Occipital lobe (tissue), 2 donors: ENCODE measurements around the gene PCGF6. TPM values are rescaled to one million over a fixed set of nuclear protein-coding genes. Genes with fewer than 3 reads are reported as not detected.
A peak's percentile ranks its signal among the peaks of the same experiment; 100 is the strongest.
"Not testable (repeated sequence)": the region's sequence is repeated elsewhere in the genome, so short reads cannot be mapped to it uniquely, and the experiment has no call there.

ENCODE experiments used
- DNase-seq: peaks from one replicate; lab custom pipeline; 2025; lab: John Stamatoyannopoulos, UW
- total RNA-seq: library from RNA; depleted of rRNA; stranded (reverse); fragments of >200 nt; gene quantifications from one replicate; pipeline ENCODE4 v1.2.3, GENCODE V29; 2014

Gene PCGF6
- total RNA-seq, 1 donor from 2014 or later, result 12.5 TPM

DNA sequence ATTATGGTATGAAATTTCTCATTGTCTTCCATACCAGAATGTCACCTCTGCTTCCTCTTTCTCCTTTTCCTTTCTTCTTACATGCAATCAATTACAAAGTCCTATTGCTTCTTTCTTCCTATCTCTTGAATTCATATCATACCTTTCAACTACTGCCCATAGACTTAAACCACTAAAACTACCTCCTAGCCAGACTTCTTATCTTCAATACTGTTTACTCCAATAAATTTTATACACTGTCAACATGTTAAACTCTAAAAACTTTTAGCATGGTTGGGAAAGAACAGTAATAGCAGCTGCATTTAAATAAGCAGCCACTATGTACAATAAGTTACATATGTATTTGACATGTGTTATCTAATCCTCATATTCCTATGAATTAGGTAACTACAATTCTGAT is 34.9 kb downstream of the PCGF6 start:
- no peak for DNase-seq

GRCh38 chr10:103310197-103310596 is 40.7 kb downstream of the PCGF6 start:
- DNase-seq, result no peak

GRCh38 chr10:103307594-103307993 is 43.3 kb downstream of the PCGF6 start:
- DNase-seq, result no peak

GRCh38 chr10:103295374-103296015 is 55.4 kb downstream of the PCGF6 start:
- no peak for DNase-seq

DNA sequence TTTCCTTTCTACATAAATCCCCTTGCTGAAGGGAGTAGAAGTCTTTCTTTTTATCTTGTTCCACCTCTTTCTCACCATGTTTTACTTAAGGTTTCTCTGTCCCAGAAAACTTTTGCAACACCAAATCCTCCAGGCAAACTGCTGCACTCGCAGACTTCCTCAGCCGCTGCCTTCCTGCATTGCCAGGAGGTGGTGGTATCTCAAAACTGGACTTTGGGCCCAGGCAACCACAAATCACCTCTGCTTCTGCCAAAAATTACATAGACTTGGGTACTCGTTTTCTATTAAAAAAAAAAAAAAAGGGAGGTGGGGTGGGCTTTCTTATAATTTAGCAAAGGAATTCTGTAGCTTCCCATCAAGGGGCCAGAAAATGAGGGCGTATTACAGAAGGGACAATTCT is 59.4 kb downstream of the PCGF6 start:
- DNase-seq, result no peak

- no peak for DNase-seq
These were observed 62.9 kb downstream of the PCGF6 start for GRCh38 chr10:103287992-103288391.

DNA sequence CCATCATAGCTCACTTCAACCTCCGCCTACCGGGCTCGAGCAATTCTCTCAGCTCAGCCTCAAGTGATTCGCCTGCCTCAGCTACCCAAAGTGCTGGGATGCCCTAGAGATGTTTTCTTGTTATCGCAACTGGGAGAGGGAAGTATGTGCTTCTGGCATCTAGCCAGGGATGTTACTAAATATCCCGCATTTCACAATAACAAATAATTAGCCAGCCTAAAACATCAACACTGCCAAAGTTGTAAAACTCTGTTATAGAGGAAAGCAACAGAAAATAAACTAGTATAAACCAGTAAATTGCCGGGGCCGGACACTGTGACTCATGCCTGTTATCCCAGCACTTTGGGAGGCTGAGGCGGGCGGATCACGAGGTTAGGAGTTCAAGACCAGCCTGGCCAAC is 66.8 kb downstream of the PCGF6 start:
- no peak for DNase-seq

GRCh38 chr10:103282961-103283360 is 68.0 kb downstream of the PCGF6 start:
- no peak for DNase-seq

- DNase-seq, result peak; percentile 55
These were observed 69.2 kb downstream of the PCGF6 start for GRCh38 chr10:103281753-103282152.

DNA sequence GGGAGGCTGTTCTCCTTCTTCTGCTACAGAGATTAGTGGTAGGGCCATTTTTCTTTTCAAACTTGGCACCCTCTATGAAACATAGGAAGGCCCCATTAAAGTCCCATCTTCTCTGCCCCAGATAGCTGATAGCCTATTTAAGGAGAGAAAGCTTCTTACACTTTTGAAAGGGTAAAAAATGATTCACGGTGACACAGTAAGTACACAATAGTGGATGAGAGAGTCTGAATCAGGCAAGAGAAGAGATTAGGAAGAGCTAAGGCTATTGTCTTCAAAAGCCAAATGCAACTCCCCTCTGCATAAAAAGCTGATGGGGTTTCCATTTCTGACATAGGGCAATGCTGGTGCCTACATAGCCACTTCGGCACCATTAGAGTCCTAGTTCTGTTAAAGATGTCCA is 70.4 kb downstream of the PCGF6 start:
- no peak for DNase-seq

GRCh38 chr10:103280031-103280430 is 70.9 kb downstream of the PCGF6 start:
- DNase-seq, result no peak

- DNase-seq, result no peak
These were observed 72.1 kb downstream of the PCGF6 start for GRCh38 chr10:103278862-103279298.

GRCh38 chr10:103278537-103278823 is 72.5 kb downstream of the PCGF6 start:
- no peak for DNase-seq

- DNase-seq, result no peak
These were observed 73.0 kb downstream of the PCGF6 start for GRCh38 chr10:103277713-103278536.

DNA sequence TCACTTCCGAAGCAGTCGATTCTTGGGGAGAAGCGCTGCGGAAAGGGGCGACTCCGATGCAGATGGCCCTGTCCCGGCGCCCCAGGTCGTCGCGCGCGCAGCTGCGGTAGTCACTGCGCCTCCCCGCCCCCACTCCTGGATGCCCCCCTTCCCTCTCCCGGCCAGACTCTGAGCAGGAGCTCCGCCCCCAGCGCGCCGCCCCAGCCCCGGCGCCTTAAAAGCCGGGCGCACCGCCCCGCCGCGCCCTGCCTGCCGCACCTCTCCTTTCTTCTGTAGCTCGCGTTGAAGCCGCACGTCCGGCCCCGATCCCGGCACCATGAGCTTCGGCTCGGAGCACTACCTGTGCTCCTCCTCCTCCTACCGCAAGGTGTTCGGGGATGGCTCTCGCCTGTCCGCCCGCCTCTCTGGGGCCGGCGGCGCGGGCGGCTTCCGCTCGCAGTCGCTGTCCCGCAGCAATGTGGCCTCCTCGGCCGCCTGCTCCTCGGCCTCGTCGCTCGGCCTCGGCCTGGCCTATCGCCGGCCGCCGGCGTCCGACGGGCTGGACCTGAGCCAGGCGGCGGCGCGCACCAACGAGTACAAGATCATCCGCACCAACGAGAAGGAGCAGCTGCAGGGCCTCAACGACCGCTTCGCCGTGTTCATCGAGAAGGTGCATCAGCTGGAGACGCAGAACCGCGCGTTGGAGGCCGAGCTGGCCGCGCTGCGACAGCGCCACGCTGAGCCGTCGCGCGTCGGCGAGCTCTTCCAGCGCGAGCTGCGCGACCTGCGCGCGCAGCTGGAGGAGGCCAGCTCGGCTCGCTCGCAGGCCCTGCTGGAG is 73.8 kb downstream of the PCGF6 start, which contains the start of gene INA:
TSS of gene INA (plus strand) at position 243 of the 817 bp plus-strand sequence. CDS start at position 317, 74 bp downstream.
- DNase-seq, result peak; percentile 52

DNA sequence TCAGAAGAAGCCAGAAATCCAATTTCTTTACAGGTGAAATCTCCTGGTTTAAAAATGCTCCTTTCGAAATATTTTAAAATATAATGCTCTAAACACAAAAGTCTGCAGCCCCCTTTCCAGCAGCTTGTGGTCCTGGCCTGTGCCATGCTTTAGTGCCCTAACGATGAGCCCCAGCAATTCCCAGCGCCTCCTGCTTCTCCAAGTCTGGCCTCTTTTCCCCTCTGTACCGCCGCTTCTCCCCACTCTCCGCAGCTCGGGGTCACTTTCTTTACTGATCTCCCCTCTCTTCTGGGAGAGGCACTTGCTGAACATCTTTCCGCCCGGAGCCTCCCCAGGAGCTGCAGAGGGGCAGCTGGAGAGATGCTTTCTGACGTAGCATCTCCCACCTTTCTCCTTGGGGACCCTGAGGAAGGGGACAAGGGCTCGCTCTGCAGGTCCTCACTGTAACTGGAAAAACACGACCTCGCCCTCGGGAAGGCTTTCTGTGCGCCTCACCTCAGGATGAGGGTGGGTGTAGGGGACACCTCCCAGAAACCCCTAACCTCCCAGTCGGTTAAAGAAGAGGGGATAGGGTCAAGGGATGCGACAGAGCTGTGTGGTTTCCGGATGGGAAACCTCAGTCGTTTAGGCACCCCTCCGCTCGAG is 74.6 kb downstream of the PCGF6 start:
- no peak for DNase-seq

DNA sequence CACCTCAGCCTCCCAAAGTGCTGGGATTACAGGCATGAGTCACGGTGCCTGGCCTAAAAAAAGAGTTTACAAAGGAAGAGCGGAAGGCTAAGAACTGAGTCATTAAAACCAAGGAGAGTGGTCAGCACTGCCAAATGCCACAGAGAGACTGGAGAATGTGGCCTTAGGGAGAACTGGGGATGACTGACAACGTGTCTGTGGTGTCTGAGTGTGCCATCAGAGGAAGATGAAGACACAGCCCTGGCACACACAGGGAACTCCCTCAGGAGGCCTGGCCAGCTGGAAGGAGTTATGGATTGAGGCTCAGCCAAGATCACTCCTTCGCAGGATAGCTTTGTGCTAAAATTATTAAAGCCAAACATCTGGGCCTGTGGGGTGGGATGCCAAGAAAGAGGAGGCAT is 77.9 kb downstream of the PCGF6 start:
- DNase-seq, result peak; percentile 49

DNA sequence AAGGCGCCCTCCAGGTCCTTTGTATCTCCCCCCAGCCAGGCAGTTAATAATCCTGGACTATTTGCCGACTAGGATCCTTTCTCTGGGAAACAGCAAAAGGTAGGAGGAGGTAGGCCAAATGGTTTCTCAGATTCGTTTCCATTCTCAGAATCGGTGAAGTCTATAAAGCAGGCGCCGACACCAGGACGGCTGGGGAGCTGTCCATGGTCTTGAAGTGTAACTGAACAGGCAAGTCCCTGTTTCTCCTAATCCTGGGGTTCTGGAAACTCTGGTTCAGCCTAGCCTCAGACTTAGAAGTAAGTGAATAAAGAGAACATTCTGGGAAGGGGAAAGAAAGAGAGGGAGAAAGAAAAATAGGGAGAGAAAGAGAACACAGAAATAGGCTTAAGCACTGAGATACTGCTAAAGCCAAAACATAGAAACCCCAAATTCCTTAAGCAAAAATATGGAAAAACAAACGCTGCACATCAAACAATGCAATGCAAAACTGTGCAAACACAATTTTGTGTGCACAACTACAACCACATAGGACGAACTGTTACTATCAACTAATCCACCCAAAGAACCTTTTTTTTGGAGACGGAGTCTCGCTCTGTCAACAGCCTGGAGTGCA is 85.1 kb downstream of the PCGF6 start:
- DNase-seq, result no peak

GRCh38 chr10:103262229-103262628 is 88.7 kb downstream of the PCGF6 start:
- no peak for DNase-seq

- no peak for DNase-seq
These were observed 91.0 kb downstream of the PCGF6 start for GRCh38 chr10:103259989-103260388.

- DNase-seq, result not testable (repeated sequence)
These were observed 92.0 kb downstream of the PCGF6 start for GRCh38 chr10:103258928-103259327.
